ENCODE results near the gene AATF. TPM values are rescaled to one million over a fixed set of nuclear protein-coding genes. Genes with fewer than 3 reads are reported as not detected.
A peak's percentile ranks its signal among the peaks of the same experiment; 100 is the strongest.

The AATF gene
- total RNA-seq, 4 donors from 2014 or later: 22.4 to 36.4 (median 32.4) TPM

- Histone ChIP-seq H3K4me1 (peaks cover 0 to 20% (median 10%) of the 10 kb centered on the region in 3 donors), H3K9me3 (no peaks in the 10 kb centered on the region), H3K27me3 (peaks cover 0 to 85% (median 0%) of the 10 kb centered on the region in 4 donors), H3K36me3 (no peaks in the 10 kb centered on the region), H3K27ac (no peak overlapping the region), H3K4me3 (no peak overlapping the region)
- no peak for TF ChIP-seq CTCF (IDR thresholded peaks at IDR 0.05)
- TF ChIP-seq POLR2A (IDR thresholded peaks at IDR 0.05): no peak
- WGBS, 2 donors: 78 to 82% methylated on average over 7 of the region's 7 CpGs
- intact Hi-C loops (cut with DNase I): no loop called here
- no peak for DNase-seq
These were observed 29.3 kb upstream of the AATF start for GRCh38 chr17:36919407-36919968.

GRCh38 chr17:36920032-36921005, 28.4 kb upstream of the AATF start:
- WGBS, 2 donors: 28 to 53% methylated on average over 9 to 18 of the region's 18 CpGs
- Histone ChIP-seq H3K36me3 (no peaks in the 10 kb centered on the region), H3K9me3 (no peaks in the 10 kb centered on the region), H3K4me3 (no peak overlapping the region), H3K4me1 (peaks cover 0 to 20% (median 10%) of the 10 kb centered on the region in 3 donors), H3K27me3 (peaks cover 0 to 84% (median 0%) of the 10 kb centered on the region in 4 donors), H3K27ac (peak overlapping the region in 2 of 4 donors; percentile 56 to 67)
- no peak for TF ChIP-seq POLR2A (IDR thresholded peaks at IDR 0.05)
- TF ChIP-seq CTCF (IDR thresholded peaks at IDR 0.05): no peak
- intact Hi-C loops (cut with DNase I): no loop called here
- DNase-seq: no peak

- peaks cover 0 to 20% (median 10%) of the 10 kb centered on the region in 3 donors for H3K4me1 ChIP-seq
- peak overlapping the region in 1 of 4 donors; percentile 18 for H3K4me3 ChIP-seq
- no peaks in the 10 kb centered on the region for H3K9me3 ChIP-seq
- TF ChIP-seq CTCF (IDR thresholded peaks at IDR 0.05) (no peak), POLR2A (IDR thresholded peaks at IDR 0.05) (no peak)
- no peaks in the 10 kb centered on the region for H3K36me3 ChIP-seq
- intact Hi-C loops (cut with DNase I): no loop called here
- DNase-seq: no peak
- H3K27ac ChIP-seq: peak overlapping the region; percentile 56 to 81 (median 66)
- 16 to 83% methylated on average over 2 to 4 of the region's 7 CpGs for WGBS, 2 donors
- H3K27me3 ChIP-seq: peaks cover 0 to 91% (median 0%) of the 10 kb centered on the region in 4 donors
These were observed 27.5 kb upstream of the AATF start for GRCh38 chr17:36921095-36921851.

GRCh38 chr17:36922175-36922574, 26.6 kb upstream of the AATF start:
- TF ChIP-seq POLR2A (IDR thresholded peaks at IDR 0.05) (no peak), CTCF (IDR thresholded peaks at IDR 0.05) (no peak)
- no peak overlapping the region for H3K27ac ChIP-seq
- intact Hi-C loops (cut with DNase I): no loop called here
- H3K9me3 ChIP-seq: no peaks in the 10 kb centered on the region
- H3K4me3 ChIP-seq: no peak overlapping the region
- peaks cover 0 to 20% (median 10%) of the 10 kb centered on the region in 3 donors for H3K4me1 ChIP-seq
- no peak for DNase-seq
- no peaks in the 10 kb centered on the region for H3K36me3 ChIP-seq
- peaks cover 0 to 92% (median 0%) of the 10 kb centered on the region in 4 donors for H3K27me3 ChIP-seq
